Endothelial cell of umbilical vein (primary cell): ENCODE data around the gene SYNJ2BP. TPM values are rescaled to one million over a fixed set of nuclear protein-coding genes. Genes with fewer than 3 reads are reported as not detected.
A peak's percentile ranks its signal among the peaks of the same experiment; 100 is the strongest.
"Not testable (repeated sequence)": the region's sequence is repeated elsewhere in the genome, so short reads cannot be mapped to it uniquely, and the experiment has no call there.

ENCODE experiments used
- BruUV-seq: library from RNA; stranded (reverse); fragments of 400-500 nt; replicated peaks from 2 replicates; lab custom pipeline; 2021; lab: Mats Ljungman, UMichigan
- CTCF ChIA-PET: fragments of 300-600, 350-600 bp; sonication (Branson Sonifier 250); formaldehyde crosslinking; loops from one replicate; lab custom pipeline; 2021; ENCODE audit warnings: antibody characterized with exemption, inconsistent platforms; lab: Charles Lee
- POLR2A ChIA-PET: fragments of 300-600, 350-600 bp; sonication (Branson Sonifier 250); formaldehyde crosslinking; loops from one replicate; lab custom pipeline; 2021; ENCODE audit warnings: antibody characterized with exemption, inconsistent platforms; lab: Charles Lee
- DNase-seq: peaks from one replicate; pipeline ENCODE4 v3.0.0-alpha.2; 2011; ENCODE audit warnings: low read depth, low spot score
- FAIRE-seq: peaks from 2 replicates; lab custom pipeline; 2011; peaks lifted over from hg19 to GRCh38; lab: Jason Lieb, UNC
- H2AFZ ChIP-seq: 2 replicates; pipeline ENCODE4 v1.6.0; 2012; ENCODE audit warnings: low read depth, low read length, control low read depth, inconsistent platforms
- H3K27ac ChIP-seq: 2 replicates; pipeline ENCODE4 v1.5.1; 2011; ENCODE audit warnings: low read depth, mild to moderate bottlenecking, control low read depth, low read length, moderate library complexity; ENCODE audit not compliant: insufficient read depth
- H3K27me3 ChIP-seq, 2 experiments: 2 replicates each; pipeline versions ENCODE4 v1.6.0 to v1.6.1; 2011; ENCODE audit warnings: low read length in 2 of 2, mixed read lengths in 1 of 2; ENCODE audit not compliant: control insufficient read depth in 2 of 2, insufficient read depth in 2 of 2
- H3K36me3 ChIP-seq, 2 experiments: 2 replicates in 1 of 2; 3 replicates in 1 of 2; pipeline ENCODE4 v1.5.1; 2011; ENCODE audit warnings: low read length in 2 of 2, mild to moderate bottlenecking in 1 of 2, moderate library complexity in 1 of 2; ENCODE audit not compliant: control insufficient read depth in 2 of 2, insufficient read depth in 2 of 2; ENCODE audit errors: extremely low read depth in 1 of 2
- H3K4me1 ChIP-seq: 3 replicates; pipeline ENCODE4 v1.5.1; 2011; ENCODE audit warnings: mild to moderate bottlenecking, low read length; ENCODE audit not compliant: control insufficient read depth, insufficient read depth; ENCODE audit errors: extremely low read depth
- H3K4me2 ChIP-seq: 2 replicates; pipeline ENCODE4 v1.6.1; 2011; ENCODE audit warnings: low read length, control low read depth, mixed read lengths; ENCODE audit not compliant: insufficient read depth
- H3K4me3 ChIP-seq, 3 experiments: fragments of 200-600 bp in 1 of 3; sonication (generic), shearing (Covaris generic) in 1 of 3; replicated peaks in 1 of 3; 2 replicates each; pipeline ENCODE4 v1.5.1; 2011 to 2016; ENCODE audit warnings: control low read depth in 3 of 3, low read length in 3 of 3, mild to moderate bottlenecking in 2 of 3, inconsistent platforms in 1 of 3, low read depth in 1 of 3, moderate library complexity in 1 of 3; ENCODE audit not compliant: insufficient read depth in 1 of 3
- H3K79me2 ChIP-seq: 2 replicates; pipeline ENCODE4 v1.6.0; 2012; ENCODE audit warnings: low read length, inconsistent platforms; ENCODE audit not compliant: control insufficient read depth, insufficient read depth
- H3K9ac ChIP-seq: replicated peaks from 2 replicates; pipeline ENCODE3; 2011; ENCODE audit warnings: low read length, control low read depth; ENCODE audit not compliant: insufficient read depth; ENCODE audit errors: extremely low read depth
- H3K9me1 ChIP-seq: replicated peaks from 3 replicates; pipeline ENCODE4 v1.6.0; 2011; ENCODE audit warnings: mild to moderate bottlenecking, low read length; ENCODE audit not compliant: control insufficient read depth, insufficient read depth; ENCODE audit errors: extremely low read depth
- H3K9me3 ChIP-seq: replicated peaks from 2 replicates; pipeline ENCODE4 v1.5.1; 2012; ENCODE audit warnings: low read length, inconsistent platforms; ENCODE audit not compliant: control insufficient read depth, insufficient read depth
- H4K20me1 ChIP-seq: replicated peaks from 2 replicates; pipeline ENCODE3; 2011; ENCODE audit warnings: mild to moderate bottlenecking, low read length; ENCODE audit not compliant: control insufficient read depth, insufficient read depth; ENCODE audit errors: extremely low read depth
- EZH2 ChIP-seq: IDR thresholded peaks from 2 replicates; pipeline ENCODE4 v1.6.1; 2012; ENCODE audit warnings: borderline replicate concordance, low read depth, mild to moderate bottlenecking, moderate library complexity, low read length, inconsistent platforms; ENCODE audit not compliant: severe bottlenecking
- FOS ChIP-seq: IDR thresholded peaks from 2 replicates; pipeline ENCODE4 v1.6.1; 2011; ENCODE audit warnings: mild to moderate bottlenecking, low read length, moderate library complexity, borderline replicate concordance; ENCODE audit not compliant: insufficient read depth
- GATA2 ChIP-seq: IDR thresholded peaks from 2 replicates; pipeline ENCODE4 v1.7.0; 2011; ENCODE audit warnings: low read depth, mild to moderate bottlenecking, moderate library complexity, mixed read lengths, low read length; ENCODE audit not compliant: insufficient read length, insufficient read depth
- JUN ChIP-seq: IDR thresholded peaks from 2 replicates; pipeline ENCODE4 v1.6.1; 2011; ENCODE audit warnings: borderline replicate concordance, low read depth; ENCODE audit not compliant: insufficient read length, insufficient read depth
- MYC ChIP-seq: IDR thresholded peaks from one replicate; pipeline ENCODE4 v1.6.1; 2011; ENCODE audit warnings: mild to moderate bottlenecking, low read depth, low read length
- POLR2A ChIP-seq: IDR thresholded peaks from 2 replicates; pipeline ENCODE4 v1.6.1; 2012; ENCODE audit warnings: low read depth, mild to moderate bottlenecking, control low read depth, low read length
- POLR2AphosphoS5 ChIP-seq: IDR thresholded peaks from 2 replicates; pipeline ENCODE4 v1.6.1; 2012; ENCODE audit warnings: low read depth, mild to moderate bottlenecking, control low read depth, low read length, moderate library complexity; ENCODE audit not compliant: insufficient read depth
- dilution Hi-C: fragments of 300-500 bp; cut with MboI; formaldehyde crosslinking; loops from one replicate; pipeline ENCODE4 v1.15.0; 2019; ENCODE audit warnings: low sequenced_read_pairs; ENCODE audit not compliant: extremely low pct_ligation_motif_present
- intact Hi-C: fragments of 100-400 bp; cut with micrococcal nuclease; formaldehyde crosslinking; loops from one replicate; pipeline ENCODE4 v1.10.0; 2022
- polyA plus RNA-seq, 4 experiments: library from polyadenylated mRNA; depleted of rRNA in 3 of 4; stranded (reverse) in 3 of 4; unstranded in 1 of 4; fragments of >200 nt; gene quantifications; 2 replicates each; pipeline versions ENCODE4 v1.2.1 to v1.2.3, GENCODE V29; 2011 to 2012; ENCODE audit warnings: missing spikeins in 1 of 4
- total RNA-seq: library from RNA; stranded (reverse); gene quantifications from 2 replicates; pipeline ENCODE4 v1.2.3, GENCODE V29; 2021
- TF ChIP-seq, protein P1 (sequence below): IDR thresholded peaks from 2 replicates; pipeline ENCODE4 v1.6.1; 2011; ENCODE audit not compliant: insufficient read depth, insufficient read length
- TF ChIP-seq, protein P2 (sequence below), 2 donors: IDR thresholded peaks; 1 replicate in 1 of 2; 2 replicates in 1 of 2; pipeline ENCODE4 v1.5.1; 2011; ENCODE audit warnings: low read length in 2 of 2, mild to moderate bottlenecking in 2 of 2, moderate library complexity in 2 of 2, control low read depth in 1 of 2, inconsistent platforms in 1 of 2, low read depth in 1 of 2; ENCODE audit not compliant: insufficient read depth in 1 of 2; ENCODE audit errors: extremely low read depth in 1 of 2

The SYNJ2BP gene
- total and polyA plus RNA-seq, 2 donors (not counting 3 experiments of a cell fraction or from before 2014, with no cell fraction given) = 13.1 to 26.9 TPM

- CTCF ChIA-PET = interaction anchor here (0.6 kb wide), 1 partner anchor 13 kb away, joined by 3 read pairs; no protein-coding TSS in a partner anchor
- H3K79me2 ChIP-seq = peaks cover 11% of the 10 kb centered on the region
- H3K4me1 ChIP-seq = no peaks in the 10 kb centered on the region
- no peak overlapping the region for H2AFZ ChIP-seq
- dilution Hi-C loops (no loop called here), intact Hi-C loops (loop anchor here (10.0 kb wide), 1 partner anchor 323 kb away; no protein-coding TSS in a partner anchor)
- TF ChIP-seq, protein P1, sequence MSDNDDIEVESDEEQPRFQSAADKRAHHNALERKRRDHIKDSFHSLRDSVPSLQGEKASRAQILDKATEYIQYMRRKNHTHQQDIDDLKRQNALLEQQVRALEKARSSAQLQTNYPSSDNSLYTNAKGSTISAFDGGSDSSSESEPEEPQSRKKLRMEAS = no peak
- no peak for TF ChIP-seq POLR2AphosphoS5
- TF ChIP-seq MYC = no peak
- no peak for TF ChIP-seq EZH2
- TF ChIP-seq GATA2 = no peak
- TF ChIP-seq POLR2A = no peak
- no peak for TF ChIP-seq JUN
- TF ChIP-seq FOS = no peak
- TF ChIP-seq, protein P2, sequence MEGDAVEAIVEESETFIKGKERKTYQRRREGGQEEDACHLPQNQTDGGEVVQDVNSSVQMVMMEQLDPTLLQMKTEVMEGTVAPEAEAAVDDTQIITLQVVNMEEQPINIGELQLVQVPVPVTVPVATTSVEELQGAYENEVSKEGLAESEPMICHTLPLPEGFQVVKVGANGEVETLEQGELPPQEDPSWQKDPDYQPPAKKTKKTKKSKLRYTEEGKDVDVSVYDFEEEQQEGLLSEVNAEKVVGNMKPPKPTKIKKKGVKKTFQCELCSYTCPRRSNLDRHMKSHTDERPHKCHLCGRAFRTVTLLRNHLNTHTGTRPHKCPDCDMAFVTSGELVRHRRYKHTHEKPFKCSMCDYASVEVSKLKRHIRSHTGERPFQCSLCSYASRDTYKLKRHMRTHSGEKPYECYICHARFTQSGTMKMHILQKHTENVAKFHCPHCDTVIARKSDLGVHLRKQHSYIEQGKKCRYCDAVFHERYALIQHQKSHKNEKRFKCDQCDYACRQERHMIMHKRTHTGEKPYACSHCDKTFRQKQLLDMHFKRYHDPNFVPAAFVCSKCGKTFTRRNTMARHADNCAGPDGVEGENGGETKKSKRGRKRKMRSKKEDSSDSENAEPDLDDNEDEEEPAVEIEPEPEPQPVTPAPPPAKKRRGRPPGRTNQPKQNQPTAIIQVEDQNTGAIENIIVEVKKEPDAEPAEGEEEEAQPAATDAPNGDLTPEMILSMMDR (IDR thresholded peaks at IDR 0.05; ENCODE audit: extremely low read depth in 1 of 2, insufficient read depth in 1 of 2, low read depth in 1 of 2, low read length in 2 of 2) = no peak
- no peak overlapping the region for H3K27ac ChIP-seq
- H3K4me2 ChIP-seq = no peak overlapping the region
- H3K9me3 ChIP-seq = no peaks in the 10 kb centered on the region
- POLR2A ChIA-PET = no interaction called here
- H3K9me1 ChIP-seq = no peaks in the 10 kb centered on the region
- no peak overlapping the region for H3K9ac ChIP-seq
- no peaks in the 10 kb centered on the region for H3K36me3 ChIP-seq
- H3K4me3 ChIP-seq = no peak overlapping the region
- DNase-seq (no peak), FAIRE-seq (no peak)
- BruUV-seq = no TSS peak
- H3K27me3 ChIP-seq = no peaks in the 10 kb centered on the region
- no peaks in the 10 kb centered on the region for H4K20me1 ChIP-seq
Observed at GRCh38 chr14:70407621-70408020, 9.3 kb downstream of the SYNJ2BP start.

DNA sequence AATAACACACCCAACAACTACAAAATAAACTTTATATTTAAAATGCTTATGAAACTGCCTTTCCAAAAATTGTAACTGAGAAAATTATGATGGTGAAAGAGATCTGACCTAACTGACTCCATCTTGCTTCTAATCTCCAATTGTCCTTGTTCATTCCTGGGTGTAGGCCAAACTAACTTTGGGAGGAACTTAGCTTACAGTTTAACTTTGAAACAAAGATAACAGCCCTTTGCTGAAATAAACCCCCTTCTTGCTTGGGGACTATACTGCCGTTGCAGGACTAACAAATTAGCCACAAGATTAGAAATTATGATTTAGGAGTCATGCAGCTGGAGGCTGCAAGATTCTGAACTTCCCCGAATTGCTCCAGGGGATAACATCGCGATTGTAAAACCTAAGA is 10.7 kb downstream of the SYNJ2BP start:
- H3K9me3 ChIP-seq, CTCF ChIA-PET, H3K4me2 ChIP-seq, BruUV-seq, H3K36me3 ChIP-seq, H3K9me1 ChIP-seq, H2AFZ ChIP-seq, H3K9ac ChIP-seq, dilution Hi-C loops, POLR2A ChIA-PET, H3K4me3 ChIP-seq, H4K20me1 ChIP-seq, DNase-seq, FAIRE-seq, H3K79me2 ChIP-seq, H3K27ac ChIP-seq, H3K4me1 ChIP-seq, H3K27me3 ChIP-seq: not testable (repeated sequence)
- intact Hi-C loops = loop anchor here (10.0 kb wide), 1 partner anchor 321 kb away; no protein-coding TSS in a partner anchor

- H4K20me1 ChIP-seq, BruUV-seq, H3K79me2 ChIP-seq, H3K9ac ChIP-seq, H3K9me1 ChIP-seq, H3K4me1 ChIP-seq, dilution Hi-C loops, H3K36me3 ChIP-seq, H3K27me3 ChIP-seq, H3K4me2 ChIP-seq, H3K9me3 ChIP-seq, H2AFZ ChIP-seq, POLR2A ChIA-PET, H3K4me3 ChIP-seq, H3K27ac ChIP-seq: not testable (repeated sequence)
- FAIRE-seq = peak; percentile 63
- DNase-seq = peak; percentile 61
- CTCF ChIA-PET = interaction anchor here (0.9 to 1.4 kb wide), 2 partner anchors 9 to 316 kb away, joined by 3 to 8 read pairs; no protein-coding TSS in a partner anchor
- intact Hi-C loops = loop anchor here (10.0 kb wide), 1 partner anchor 319 kb away; no protein-coding TSS in a partner anchor
Observed at GRCh38 chr14:70403335-70403734, 13.6 kb downstream of the SYNJ2BP start.
